Measurements from ENCODE around the gene DBNDD2.

DBNDD2 gene

GRCh38 chr20:45361793-45362192 is 46.3 kb upstream of the DBNDD2 start:
- TF ChIP-seq EZH2 (IDR thresholded peaks at IDR 0.05; ENCODE audit: borderline replicate concordance, low read length) (no peak), CTCF (IDR thresholded peaks at IDR 0.05; ENCODE audit: low read length) (no peak)
- Histone ChIP-seq H3K4me1 (ENCODE audit: insufficient read depth, low read length, severe bottlenecking) (peaks cover 14% of the 10 kb centered on the region), H3K4me3 (ENCODE audit: low read depth, low read length, poor library complexity, severe bottlenecking) (no peak overlapping the region), H3K9me2 (ENCODE audit: low read depth, low read length) (no peaks in the 10 kb centered on the region), H3K27me3 (ENCODE audit: insufficient read depth, low read length) (no peaks in the 10 kb centered on the region), H4K20me1 (ENCODE audit: insufficient read depth, low read length) (no peaks in the 10 kb centered on the region), H3K4me2 (ENCODE audit: low read length) (no peak overlapping the region), H3K79me2 (ENCODE audit: insufficient read depth, low read length) (no peaks in the 10 kb centered on the region), H2AFZ (ENCODE audit: low read length) (no peak overlapping the region), H3K36me3 (ENCODE audit: insufficient read depth, low read length) (peaks cover 14% of the 10 kb centered on the region), H3K9me3 (ENCODE audit: low read length) (no peaks in the 10 kb centered on the region), H3F3A (ENCODE audit: insufficient read depth, low read length) (no peaks in the 10 kb centered on the region), H3K27ac (ENCODE audit: low read depth, low read length, poor library complexity, severe bottlenecking) (no peak overlapping the region), H3K9ac (ENCODE audit: low read length) (no peak overlapping the region)

GRCh38 chr20:45362804-45363610 is 45.1 kb upstream of the DBNDD2 start, which contains the start of gene SYS1:
SYS1 (plus strand) TSS chr20:45363156; CDS start chr20:45363532, 376 bp downstream.
- Histone ChIP-seq H3K4me2 (ENCODE audit: low read length) (peak within 1 kb of the TSS; percentile 70), H3K4me1 (ENCODE audit: insufficient read depth, low read length, severe bottlenecking) (peaks cover 25% of the 10 kb centered on the region), H3K27ac (ENCODE audit: low read depth, low read length, poor library complexity, severe bottlenecking) (peak within 1 kb of the TSS; percentile 57), H3K27me3 (ENCODE audit: insufficient read depth, low read length) (no peaks in the 10 kb centered on the region), H3K9me3 (ENCODE audit: low read length) (no peaks in the 10 kb centered on the region), H3K36me3 (ENCODE audit: insufficient read depth, low read length) (peaks cover 24% of the 10 kb centered on the region), H3K9me2 (ENCODE audit: low read depth, low read length) (no peaks in the 10 kb centered on the region), H3K79me2 (ENCODE audit: insufficient read depth, low read length) (no peaks in the 10 kb centered on the region), H2AFZ (ENCODE audit: low read length) (no peak within 1 kb of the TSS), H3F3A (ENCODE audit: insufficient read depth, low read length) (0 out of 2 replicates have a peak, but pooled peaks cover 4% of the 10 kb centered on the region), H4K20me1 (ENCODE audit: insufficient read depth, low read length) (no peaks in the 10 kb centered on the region), H3K4me3 (ENCODE audit: low read depth, low read length, poor library complexity, severe bottlenecking) (peak within 1 kb of the TSS; percentile 76), H3K9ac (ENCODE audit: low read length) (peak within 1 kb of the TSS; percentile 81)
- peak; percentile 82 for TF ChIP-seq CTCF (IDR thresholded peaks at IDR 0.05; ENCODE audit: low read length)
- TF ChIP-seq EZH2 (IDR thresholded peaks at IDR 0.05; ENCODE audit: borderline replicate concordance, low read length) = no peak

GRCh38 chr20:45363611-45364492 is 44.2 kb upstream of the DBNDD2 start:
- TF ChIP-seq CTCF (IDR thresholded peaks at IDR 0.05; ENCODE audit: low read length) (no peak), EZH2 (IDR thresholded peaks at IDR 0.05; ENCODE audit: borderline replicate concordance, low read length) (no peak)
- Histone ChIP-seq H3K4me1 (ENCODE audit: insufficient read depth, low read length, severe bottlenecking) (peaks cover 33% of the 10 kb centered on the region), H3K9me3 (ENCODE audit: low read length) (no peaks in the 10 kb centered on the region), H3K9ac (ENCODE audit: low read length) (peak overlapping the region; percentile 81), H2AFZ (ENCODE audit: low read length) (no peak overlapping the region), H3K9me2 (ENCODE audit: low read depth, low read length) (no peaks in the 10 kb centered on the region), H3F3A (ENCODE audit: insufficient read depth, low read length) (0 out of 2 replicates have a peak, but pooled peaks cover 4% of the 10 kb centered on the region), H3K27me3 (ENCODE audit: insufficient read depth, low read length) (no peaks in the 10 kb centered on the region), H4K20me1 (ENCODE audit: insufficient read depth, low read length) (no peaks in the 10 kb centered on the region), H3K36me3 (ENCODE audit: insufficient read depth, low read length) (peaks cover 24% of the 10 kb centered on the region), H3K79me2 (ENCODE audit: insufficient read depth, low read length) (no peaks in the 10 kb centered on the region), H3K4me3 (ENCODE audit: low read depth, low read length, poor library complexity, severe bottlenecking) (peak overlapping the region; percentile 76), H3K4me2 (ENCODE audit: low read length) (peak overlapping the region; percentile 70), H3K27ac (ENCODE audit: low read depth, low read length, poor library complexity, severe bottlenecking) (no peak overlapping the region)

Data from OCI-LY1 (cell line).